HG02678 (cell line): ENCODE measurements around the gene SLC17A1.
"Not testable (repeated sequence)": the region's sequence is repeated elsewhere in the genome, so short reads cannot be mapped to it uniquely, and the experiment has no call there.

ENCODE experiments used
- ATAC-seq: cut with Tn5 transposase; IDR thresholded peaks from one replicate; pipeline ENCODE4 v1.9.1; 2021; ENCODE audit warnings: mild to moderate bottlenecking, moderate library complexity; ENCODE audit not compliant: unreplicated experiment

Gene SLC17A1

DNA sequence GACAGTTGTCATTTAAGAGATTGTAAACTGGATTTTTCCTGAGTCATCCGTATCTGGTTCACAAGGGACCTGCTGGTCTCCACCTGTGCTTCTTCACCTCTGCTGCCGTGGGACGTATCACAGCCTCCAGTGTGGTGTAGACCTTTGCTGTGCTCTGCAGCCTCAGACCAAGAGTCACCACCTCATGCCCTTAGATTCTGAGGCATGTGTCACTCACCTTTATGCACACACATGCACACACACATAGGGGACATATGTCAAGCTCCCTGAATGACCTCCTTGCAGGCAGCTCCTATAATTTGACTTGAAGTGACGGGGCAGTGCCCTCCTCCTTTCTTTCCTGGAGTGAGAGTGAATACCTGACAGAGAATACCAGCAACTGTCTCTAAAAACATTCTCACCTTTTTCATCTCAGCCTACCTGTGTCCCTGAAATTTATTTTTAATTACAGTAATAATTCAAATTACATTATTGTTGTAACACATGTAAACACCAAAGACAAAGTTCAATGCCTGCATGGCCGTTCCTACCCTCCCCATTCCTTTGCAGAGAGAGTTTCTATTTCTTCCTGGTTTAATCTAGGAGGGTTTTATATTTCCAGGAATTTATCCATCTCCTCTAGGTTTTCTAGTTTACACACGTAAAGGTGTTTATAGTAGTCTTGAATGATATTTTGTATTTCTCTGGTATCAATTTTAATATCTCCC is 73.8 kb downstream of the SLC17A1 start:
- no peak for ATAC-seq

DNA sequence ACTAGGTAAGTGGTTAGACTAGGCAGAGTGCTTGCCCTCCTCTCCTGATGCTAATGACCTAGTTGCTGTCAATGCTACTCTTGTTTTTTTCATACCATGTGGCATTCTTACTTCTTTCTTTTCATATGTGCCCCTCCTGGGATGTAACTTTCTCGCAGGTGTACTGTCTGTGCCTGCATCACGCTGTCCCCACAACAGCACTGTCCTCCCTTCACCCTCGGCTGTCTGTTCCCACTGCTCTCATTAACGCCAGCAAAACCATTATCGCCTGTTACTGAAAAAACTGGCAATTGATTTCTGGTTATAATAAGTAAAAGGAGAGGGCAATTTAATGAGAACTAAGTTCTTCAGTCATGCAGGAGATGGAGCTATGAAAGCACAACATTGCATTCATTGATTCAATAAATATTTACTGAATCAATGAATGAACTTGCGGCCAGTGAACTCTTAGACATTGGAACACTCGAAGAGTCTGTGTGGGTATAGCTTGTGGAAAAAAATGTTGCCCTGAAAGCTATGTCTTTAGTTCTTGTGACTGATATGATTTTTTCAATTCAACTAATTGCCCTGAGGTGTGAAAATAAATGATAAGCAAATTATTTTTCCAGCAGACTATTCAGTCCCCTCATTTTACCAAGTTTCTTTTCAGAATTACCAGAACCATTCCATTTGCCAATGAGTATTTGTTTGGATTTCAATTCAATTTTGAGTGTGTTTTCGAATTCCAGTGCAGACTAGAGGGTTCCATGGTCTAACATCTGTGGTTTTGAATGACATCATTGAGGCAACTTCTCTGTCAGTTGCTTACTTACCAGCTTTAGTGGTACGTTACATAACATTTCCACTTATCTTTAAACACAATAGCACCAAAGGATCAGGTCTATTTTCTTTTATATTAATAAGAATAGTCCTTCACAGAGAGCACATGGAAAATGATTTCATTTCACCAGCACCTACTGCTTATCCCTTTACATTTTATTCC is 75.2 kb downstream of the SLC17A1 start:
- no peak for ATAC-seq

DNA sequence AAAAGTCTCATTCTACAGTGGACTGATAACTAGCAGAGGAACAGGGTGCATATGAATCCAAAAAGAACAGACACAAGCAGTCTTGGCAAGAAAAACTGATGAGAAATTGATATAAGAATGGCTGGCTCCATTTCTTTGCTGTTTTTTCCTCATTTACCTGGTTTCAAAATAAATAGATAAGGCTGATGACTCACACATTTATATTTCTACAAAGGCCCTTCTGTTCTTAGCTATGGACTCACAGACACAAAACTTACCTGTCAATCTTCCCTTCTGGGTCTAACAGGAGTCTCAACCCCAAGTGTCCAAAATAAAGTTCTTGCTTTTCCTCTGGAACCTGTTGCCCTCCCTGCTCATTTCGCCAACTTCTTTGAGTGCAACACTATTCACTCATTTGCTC is 76.4 kb downstream of the SLC17A1 start:
- no peak for ATAC-seq

DNA sequence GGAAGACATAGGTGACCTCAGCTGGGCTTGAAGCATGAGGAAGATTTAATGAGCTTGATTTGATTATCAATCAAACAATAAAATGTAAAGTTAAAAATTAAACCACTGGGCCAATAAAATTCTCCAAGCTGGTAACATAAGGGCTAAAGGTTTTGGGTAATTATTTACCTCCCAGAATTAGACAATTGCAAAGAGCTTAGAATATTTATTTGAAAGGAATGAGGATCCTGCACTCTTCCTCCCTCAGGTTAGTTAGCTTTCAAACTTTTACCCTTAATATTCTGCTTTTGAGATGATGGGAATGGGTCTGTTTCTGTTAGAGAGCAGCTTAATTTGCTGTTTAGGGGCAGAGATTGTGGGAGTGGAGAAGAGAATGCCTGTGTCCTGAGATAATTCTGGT is 77.3 kb downstream of the SLC17A1 start, which contains the start of gene SLC17A4:
Gene SLC17A4, plus strand, starts transcription at position 208 of the 400 bp plus-strand sequence. CDS start 7,221 bp downstream, outside the sequence.
- ATAC-seq, result no peak

DNA sequence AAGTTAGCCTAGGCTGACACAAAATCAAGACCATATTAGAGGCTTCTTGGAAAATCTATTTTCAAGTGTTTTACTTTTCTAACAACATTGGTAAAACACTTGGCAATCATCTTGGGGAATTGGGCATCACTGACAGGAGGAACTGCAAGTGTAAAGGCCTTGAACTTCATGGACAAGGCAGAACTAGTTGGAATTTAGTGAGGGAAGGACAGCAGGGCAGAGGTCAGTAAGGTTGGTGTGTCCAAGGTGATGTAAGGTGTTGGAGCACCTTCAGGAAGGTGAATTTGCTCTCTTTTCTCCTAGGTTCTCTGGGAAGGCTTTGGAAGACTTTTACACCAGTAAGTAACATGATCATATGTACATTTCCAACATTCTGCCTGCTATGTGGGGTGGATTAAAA is 78.8 kb downstream of the SLC17A1 start:
- ATAC-seq, result no peak

DNA sequence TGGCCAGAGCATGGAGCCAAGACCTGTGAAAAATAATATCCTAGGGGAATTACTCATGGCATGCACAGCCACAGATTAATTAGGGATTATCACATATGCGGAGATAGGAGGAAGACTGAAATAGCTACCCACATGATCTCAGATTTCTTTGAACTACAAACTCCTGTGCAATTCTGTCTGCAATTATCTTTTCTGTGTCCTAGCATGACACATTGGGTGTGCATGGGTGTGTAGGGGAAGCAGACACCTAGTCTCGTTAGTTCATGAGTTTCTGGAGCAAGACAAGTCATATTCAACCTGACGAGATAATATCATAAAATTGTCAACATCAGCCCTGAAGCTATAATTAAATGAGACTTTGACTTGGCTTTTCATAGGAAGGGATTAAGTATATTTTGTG is 80.9 kb downstream of the SLC17A1 start:
- no peak for ATAC-seq

DNA sequence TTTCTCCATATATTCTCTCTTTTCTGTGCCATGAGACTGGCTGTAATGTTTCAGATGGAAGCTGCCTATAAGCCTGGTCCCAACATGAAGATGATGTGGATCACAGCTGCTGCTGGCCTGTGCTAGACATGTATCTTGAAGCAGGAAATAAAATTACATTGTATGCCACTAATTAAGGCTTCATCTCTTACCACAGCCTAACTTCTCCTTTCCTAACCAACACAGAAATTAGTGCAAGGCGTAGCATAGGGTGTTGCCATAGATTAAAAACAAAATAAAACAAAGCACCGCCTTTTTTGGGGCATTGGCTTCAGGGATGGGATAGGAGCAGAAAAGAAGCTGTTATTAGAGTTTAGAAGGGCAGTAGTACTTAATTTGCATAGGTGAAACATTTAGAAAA is 82.0 kb downstream of the SLC17A1 start:
- no peak for ATAC-seq

DNA sequence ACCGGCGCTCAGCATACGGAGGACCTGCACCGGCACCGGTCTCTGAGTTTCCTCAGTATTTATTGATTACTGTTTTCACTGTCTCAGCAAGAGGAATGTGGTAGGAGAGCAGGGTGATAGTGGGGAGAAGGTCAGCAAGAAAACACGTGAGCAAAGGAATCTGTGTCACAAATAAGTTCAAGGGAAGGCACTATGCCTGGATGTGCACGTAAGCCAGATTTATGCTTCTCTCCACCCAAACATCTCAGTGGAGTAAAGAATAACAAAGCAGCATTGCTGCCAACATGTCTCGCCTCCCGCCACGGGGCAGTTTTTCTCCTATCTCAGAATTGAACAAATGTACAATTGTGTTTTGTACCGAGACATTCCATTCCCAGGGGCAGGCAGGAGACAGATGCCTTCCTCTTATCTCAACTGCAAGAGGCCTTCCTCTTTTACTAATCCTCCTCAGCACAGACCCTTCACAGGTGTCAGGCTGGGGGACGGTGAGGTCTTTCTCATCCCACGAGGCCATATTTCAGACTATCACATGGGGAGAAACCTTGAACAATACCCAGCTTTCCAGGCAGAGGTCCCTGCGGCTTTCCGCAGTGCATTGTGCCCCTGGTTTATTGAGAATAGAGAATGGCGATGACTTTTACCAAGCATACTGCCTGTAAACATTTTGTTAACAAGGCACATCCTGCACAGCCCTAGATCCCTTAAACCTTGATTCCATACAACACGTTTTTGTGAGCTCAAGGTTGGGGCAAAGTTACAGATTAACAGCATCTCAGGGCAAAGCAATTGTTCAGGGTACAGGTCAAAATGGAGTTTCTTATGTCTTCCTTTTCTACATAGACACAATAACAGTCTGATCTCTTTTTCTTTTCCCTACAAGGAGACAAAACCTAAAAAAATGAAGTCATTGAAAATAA is 83.0 kb downstream of the SLC17A1 start:
- not testable (repeated sequence) for ATAC-seq

DNA sequence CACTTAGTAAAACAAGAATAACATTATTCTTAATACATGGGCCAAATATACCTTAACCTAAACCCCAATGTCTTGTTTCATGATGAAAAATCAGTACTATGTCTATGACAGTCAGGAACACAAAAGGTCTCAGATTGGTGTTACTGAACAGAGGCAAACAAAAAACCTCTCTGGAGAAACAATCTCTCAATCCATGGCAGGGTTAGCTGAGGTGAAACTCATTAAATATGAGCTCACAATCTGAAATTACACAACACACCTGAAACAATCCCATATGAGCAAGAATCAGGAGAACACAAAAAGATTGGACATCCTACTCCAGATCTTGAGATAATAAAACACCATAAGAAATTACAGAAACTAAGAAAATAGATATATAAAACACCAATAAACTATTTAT is 83.8 kb downstream of the SLC17A1 start:
- no peak for ATAC-seq

DNA sequence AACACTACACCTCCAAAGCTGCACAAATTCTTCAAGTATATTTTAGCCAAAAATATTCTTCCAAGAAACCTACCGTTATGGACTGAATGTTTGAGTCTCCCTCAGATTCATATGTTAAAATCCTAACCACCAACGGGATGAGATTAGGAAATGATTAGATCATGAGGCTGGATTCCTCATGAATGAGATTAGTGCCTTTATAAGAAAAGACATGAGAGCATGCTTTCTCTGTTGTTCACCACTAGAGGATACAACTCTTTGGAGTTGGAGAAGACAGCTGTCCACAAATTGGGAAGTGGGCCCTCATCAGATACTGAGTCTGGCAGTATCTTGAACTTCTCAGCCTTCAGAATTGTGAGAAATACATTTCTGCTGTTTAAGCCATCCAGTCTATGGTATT is 84.4 kb downstream of the SLC17A1 start:
- no peak for ATAC-seq

DNA sequence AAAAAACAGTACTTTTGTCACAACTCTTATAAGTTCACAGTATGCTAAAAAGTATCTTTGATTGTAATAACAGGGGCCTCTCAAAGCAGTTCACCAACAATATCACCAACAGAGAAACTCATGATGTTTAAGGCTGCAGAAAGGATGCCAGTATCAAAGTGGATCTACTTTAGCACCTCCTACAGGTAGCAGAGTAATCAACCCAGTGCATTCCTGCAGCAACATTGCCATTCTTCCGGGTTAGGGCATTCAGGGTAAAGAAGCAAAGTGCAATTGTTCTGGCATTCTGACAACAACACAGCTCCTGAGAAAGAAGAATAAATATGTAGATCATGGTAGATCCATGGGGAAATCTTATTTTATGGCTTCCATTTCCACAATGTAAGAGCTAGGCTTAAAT is 84.9 kb downstream of the SLC17A1 start:
- ATAC-seq, result no peak

DNA sequence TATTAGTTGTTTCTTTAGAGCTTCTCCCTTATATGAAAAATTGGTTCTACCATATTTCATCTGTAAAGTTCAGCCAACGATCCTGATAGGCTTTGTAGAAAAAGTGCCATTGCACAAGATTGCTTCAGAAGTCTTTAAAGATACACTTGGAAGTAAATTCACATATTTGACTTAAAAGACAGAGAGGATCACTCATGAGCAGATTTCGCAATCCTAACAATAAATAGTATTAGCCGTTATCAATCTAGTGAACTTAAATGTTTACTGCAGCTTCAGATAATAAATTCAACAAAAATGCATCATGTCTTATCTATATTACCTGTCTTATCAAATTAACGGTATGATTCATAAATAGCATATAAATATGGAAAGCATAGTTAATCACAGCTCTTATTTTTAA is 86.0 kb downstream of the SLC17A1 start:
- no peak for ATAC-seq

DNA sequence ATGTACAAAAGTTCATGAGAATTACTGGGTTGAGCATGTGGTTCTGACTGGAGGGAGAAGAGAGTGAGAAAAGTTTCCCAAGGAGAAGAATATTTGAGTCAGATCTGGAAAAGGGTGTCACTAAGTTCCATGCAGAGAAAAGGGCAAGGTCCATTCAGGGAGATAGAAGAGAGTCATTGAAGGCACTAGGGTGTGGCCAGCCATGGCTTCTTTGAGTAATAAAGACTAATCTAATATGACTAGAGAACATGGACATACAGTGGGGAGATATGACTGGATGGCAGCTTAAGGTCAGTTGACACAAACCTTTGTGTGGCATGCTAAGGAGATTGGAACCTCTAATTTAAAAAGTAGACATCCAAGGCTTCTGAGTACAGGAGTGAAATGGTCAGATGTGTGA is 88.0 kb downstream of the SLC17A1 start:
- ATAC-seq, result no peak

DNA sequence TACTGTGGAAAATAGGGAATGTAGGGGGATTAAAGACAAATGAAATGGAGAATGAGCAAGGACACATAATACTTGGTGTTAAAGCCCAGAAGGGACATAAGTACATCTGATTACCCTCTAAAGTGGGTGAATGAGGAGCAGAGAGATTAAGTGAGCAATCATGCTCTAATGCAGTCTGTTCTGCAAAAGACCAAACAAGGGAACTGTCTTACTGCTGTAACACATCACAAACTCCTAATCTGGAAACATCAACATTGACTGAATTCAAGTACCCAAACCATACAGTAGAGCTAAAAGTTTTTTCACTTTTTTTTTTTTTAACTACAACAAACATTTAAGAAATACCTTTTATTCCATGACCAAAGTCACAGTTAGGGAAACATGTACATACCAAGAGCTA is 96.6 kb downstream of the SLC17A1 start:
- ATAC-seq, result no peak
